ENCODE data around the gene ADAM33.
A peak's percentile ranks its signal among the peaks of the same experiment; 100 is the strongest.

The ADAM33 gene

DNA sequence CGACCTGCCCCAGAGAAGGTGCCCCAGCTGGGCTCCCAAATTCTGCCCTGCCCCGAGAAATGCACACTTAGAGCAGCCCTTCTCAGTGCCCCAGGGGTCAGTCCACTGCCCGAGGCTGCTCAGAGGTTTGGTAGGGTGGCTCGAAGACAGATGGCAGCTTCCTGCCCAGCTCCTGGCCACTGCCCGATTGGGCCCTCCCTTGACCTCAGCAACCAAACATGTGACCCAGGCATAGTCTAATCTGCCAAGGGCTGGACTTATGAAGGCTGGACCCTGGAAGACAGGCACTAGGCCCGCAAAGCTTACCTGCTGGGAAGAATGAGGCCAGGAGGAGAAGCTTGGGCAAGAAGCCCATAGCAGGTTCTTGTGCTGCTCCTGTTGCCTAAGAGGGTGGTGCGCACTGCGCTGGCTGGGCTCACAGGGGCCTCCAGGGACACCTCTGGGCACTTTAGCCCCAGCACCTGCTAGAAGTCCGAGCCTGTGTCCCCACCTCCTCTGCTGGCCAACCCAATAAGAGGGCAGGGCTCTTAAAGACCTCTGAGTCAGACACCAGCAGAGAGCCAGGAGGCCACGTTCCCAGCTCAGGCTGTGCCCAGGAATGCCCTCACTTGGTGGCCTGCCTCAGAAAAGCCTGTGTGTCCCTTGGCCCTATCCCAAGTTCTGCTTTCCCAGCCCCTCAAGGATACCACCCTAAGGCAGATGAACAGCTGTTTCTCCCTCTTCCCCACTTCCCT, 25.1 kb upstream of the ADAM33 start:
- peak; percentile 70 for DNase-seq (ENCODE audit: low spot score)

GRCh38 chr20:3705970-3706739, 24.3 kb upstream of the ADAM33 start:
- no peak for DNase-seq (ENCODE audit: low spot score)

DNA sequence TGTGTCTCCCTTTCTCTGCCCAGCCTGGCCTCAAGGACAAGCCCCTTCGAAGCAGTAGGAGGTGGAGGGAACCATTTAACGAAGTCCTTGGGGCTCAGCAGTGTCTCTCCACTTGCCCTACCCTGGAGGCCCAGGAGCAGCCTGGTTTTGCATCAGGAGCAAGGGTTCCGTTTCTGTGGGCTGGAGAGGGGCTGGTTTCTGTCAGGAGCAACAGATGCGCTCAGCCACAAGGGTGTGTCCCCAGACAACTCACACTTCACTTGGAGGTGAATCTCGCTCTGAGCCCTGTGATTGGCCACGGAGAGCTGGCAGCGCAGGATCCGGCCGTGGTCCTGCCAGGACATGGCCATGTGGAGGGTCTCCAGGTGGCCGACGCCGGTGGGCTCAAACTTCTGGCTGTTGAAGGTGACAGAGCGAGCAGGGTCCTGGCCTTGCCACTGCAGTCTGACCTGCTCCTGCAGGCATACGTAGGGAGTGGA, 23.7 kb upstream of the ADAM33 start:
- no peak for DNase-seq (ENCODE audit: low spot score)

- no peak for DNase-seq (ENCODE audit: low spot score)
Observed at GRCh38 chr20:3704087-3704486, 22.3 kb upstream of the ADAM33 start.

GRCh38 chr20:3702611-3703391, 21.0 kb upstream of the ADAM33 start:
- DNase-seq (ENCODE audit: low spot score), result no peak

DNA sequence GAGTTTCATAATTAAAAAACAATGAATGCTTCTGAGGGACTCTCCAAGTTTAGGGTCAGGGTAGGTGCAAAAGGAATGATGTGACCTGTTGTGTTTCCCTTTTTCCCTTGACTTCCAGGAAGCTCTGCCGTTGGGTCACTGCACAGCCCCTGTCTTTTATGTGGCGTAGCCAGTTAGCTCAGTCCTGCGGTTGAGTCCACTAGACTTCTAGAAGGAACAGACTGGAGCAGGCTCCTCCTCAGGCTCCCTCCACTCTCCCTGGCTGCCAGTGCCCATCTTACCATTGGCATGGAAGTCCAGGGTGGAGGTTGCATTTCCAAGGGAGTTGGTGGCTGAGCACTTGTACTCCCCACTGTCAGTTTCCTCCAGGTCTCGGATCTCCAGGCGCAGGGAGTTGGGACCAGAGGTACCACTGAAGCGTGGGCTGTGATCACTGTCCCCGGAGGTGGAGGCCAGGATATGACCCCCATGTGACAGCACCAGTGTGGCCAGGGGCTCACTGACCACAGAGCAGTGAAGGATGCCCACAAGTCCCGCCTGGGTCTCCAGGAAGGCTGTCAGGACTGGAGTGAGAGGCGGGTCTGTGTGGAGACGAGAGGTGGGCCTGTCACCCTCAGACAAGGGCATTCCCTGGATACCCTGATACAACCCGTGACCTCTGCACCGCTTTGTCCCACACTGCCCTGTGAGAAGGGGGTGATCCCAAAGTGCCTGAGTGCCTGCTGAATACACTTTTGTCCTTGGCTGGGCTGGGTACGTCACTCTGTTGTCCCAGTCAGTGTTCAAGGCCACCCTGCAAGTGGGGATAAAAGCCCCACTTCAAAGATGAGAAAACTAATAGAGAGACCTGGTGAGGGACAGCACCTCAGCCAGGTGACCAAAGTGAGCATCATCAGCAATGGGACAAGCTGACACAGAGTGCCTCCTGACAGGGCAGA, 19.5 kb upstream of the ADAM33 start:
- no peak for DNase-seq (ENCODE audit: low spot score)

- DNase-seq (ENCODE audit: low spot score), result no peak
Observed at GRCh38 chr20:3699037-3699436, 17.2 kb upstream of the ADAM33 start.

- DNase-seq (ENCODE audit: low spot score), result no peak
Observed at GRCh38 chr20:3698591-3699001, 16.8 kb upstream of the ADAM33 start.

DNA sequence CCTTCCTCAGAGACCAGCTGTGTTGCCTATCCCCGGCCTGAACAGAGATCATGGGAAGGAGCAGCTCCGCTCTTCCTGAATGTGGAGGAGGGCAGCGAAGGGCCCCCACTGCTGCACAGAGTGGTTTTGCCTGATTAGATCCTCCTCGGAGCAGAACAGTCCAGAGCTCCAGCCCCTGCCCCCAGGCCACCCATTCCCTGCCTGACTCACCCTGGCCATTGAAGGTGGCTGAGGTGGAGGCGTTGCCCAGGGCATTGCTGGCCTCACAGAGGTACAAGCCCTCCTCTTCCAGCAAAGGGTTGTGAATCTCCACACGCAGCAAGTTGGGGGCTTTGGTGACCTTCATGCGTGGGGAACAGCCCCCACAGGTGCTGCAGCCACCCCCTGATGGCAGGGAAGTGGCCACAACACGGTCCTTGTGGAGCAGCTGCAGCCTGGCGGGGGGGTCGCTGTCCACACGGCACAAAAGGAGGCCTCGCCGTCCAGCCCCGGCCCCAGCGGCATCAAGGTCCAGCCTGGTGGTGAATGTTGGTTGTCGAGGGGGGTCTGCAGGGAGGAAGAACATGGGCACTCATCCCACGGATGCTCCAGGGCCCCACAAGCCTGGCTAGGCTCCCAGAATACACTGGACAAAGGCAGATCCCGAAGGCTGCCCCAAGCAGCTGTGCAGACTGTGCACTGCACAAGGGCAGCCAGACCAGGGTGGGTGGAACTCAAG, 15.9 kb upstream of the ADAM33 start:
- no peak for DNase-seq (ENCODE audit: low spot score)

DNA sequence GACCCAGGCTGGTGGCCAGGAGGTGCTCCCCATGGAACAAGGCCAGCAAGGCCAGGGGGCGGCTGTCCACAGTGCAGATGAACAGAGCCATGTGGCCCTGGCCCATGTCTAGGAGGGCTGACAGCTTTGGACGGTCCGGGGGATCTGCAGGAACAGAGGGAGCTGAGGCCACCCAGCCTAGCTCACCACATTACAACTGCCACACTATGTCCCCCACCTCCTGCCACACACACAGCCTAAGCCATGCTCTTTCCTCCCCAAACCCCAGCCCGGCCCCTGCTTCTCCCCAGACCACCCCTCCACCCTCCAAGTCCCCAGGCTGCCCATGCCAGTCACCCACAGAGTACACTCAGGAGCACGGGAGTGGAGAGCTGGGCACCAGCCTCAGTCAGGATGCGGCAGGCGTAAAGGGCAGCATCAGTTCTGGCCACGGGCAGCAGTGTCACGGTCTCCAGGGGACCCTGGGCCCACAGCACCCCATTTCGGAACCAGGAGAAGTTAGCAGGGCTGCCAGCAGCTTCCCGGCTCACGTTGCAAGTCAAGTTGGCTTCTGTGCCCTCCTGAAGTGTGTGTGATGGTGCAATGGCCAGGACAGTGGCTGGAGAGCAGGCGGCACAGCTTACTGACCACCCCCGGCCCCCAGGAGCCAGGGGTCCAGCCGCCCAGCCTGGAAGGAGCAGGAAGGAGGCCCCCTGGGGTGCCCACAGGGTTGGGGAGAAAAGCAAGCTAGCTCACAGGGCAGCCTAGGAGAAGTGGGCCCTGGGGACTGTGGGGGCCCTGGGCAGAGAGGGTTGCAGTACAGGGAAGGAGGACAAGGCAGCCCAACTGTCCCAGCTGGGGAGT, 15.2 kb upstream of the ADAM33 start:
- DNase-seq (ENCODE audit: low spot score), result no peak

DNA sequence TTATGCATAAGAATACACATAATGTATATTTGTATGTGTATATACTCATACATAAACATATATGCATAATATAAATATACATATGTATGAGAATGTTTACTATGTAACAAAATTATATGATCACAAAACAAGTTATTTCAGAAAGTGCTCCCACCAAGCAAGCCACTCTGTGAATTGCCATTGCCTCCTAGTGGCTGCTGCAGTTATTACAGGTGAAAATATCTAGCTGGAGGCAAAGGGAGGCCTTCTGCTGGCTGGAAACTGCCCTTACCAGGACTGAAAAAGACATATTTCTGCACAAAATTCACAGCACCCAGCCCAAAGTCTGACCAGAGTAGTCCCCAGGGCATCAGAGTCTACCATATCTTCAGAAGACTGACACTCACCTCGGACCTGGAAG, 14.4 kb upstream of the ADAM33 start:
- DNase-seq (ENCODE audit: low spot score), result no peak

DNA sequence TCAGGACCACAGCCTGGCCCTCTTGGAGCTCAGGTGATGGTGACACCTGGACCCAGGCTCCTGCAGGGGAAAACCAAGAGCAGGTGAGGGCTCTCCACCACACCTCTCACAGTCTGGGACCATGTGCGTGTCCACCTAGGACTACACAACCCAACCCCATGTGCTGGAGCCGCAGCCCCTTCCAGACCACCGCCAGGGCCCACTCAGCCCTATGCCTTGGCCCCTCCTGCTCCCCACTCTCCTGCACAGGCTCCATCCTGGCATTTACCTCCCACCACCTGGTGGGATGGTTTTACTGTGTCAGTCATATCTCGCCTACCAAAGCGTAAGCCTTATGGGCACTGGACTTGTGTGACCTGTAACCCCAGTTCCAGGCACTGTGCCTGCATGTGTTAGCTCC, 13.1 kb upstream of the ADAM33 start:
- DNase-seq (ENCODE audit: low spot score), result no peak

DNA sequence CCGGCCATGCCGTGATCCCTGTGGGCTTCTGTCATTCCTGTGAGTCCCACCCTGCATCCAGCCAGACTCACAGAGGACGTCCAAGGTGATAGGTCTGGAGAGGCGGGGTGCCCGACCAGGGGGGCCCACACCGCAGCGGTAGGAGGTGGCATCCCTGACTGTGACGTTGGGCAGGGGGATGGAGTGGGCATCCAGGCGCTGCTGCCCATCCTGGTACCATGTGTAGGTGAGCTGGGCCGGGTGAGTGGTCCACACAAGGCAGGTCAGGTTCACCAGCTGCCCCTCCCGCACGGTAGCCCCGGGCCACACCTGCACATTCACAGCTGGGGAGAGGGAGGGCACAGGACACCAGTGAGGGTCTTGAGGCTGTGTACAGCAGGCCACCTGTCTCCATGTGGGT, 11.6 kb upstream of the ADAM33 start:
- no peak for DNase-seq (ENCODE audit: low spot score)

DNA sequence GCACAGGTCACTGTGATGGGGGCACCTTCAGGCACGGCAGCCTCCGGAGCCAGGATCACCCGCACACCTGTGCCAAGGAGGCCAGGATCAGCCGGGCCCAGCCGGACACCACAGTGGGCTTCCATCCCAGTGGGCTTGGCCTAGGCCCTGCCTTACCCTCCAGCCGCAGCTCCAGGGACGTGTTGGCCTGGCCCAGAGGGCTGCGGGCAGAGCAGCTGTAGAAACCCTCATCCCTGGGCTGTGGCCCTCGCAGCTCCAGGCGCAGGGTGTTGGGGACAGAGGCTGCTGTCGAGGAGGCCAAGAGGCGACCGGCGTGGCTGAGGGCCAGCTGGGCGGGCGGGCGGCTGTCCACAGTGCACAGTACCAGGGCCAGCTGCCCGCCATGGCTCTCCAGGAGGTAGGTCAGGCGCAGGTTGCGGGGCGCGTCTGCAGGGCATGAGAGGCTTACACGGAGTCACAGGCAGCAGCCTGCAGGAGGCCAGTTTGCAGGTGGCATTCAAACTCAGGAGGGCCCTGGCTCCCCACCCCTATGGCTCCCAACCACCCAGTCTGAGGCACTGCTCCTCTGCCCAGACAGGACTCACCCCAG, 11.0 kb upstream of the ADAM33 start:
- DNase-seq (ENCODE audit: low spot score), result no peak

- DNase-seq (ENCODE audit: low spot score), result no peak
Observed at GRCh38 chr20:3691897-3692296, 10.1 kb upstream of the ADAM33 start.

GRCh38 chr20:3691306-3691705, 9.5 kb upstream of the ADAM33 start:
- DNase-seq (ENCODE audit: low spot score), result no peak

- DNase-seq (ENCODE audit: low spot score), result no peak
Observed at GRCh38 chr20:3690413-3690812, 8.6 kb upstream of the ADAM33 start.

DNA sequence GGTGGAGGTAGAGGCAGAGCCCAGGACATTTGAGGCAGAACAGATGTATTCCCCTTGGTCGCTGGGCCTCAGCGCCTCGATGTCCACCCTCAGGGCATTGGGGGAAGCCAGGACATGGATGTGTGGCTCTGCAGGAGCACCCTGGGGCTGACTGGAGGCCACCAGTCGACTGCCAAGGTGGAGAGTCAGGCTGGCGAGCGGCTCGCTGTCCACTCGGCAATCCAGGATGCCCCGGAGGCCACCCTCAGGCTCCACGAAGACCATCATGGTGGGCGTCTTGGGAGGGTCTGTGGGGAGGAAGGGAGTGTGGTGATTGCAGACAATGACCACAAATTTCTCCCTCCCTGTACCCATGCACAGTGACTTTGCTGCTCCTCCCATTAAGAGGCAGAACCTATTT, 8.2 kb upstream of the ADAM33 start:
- no peak for DNase-seq (ENCODE audit: low spot score)

DNA sequence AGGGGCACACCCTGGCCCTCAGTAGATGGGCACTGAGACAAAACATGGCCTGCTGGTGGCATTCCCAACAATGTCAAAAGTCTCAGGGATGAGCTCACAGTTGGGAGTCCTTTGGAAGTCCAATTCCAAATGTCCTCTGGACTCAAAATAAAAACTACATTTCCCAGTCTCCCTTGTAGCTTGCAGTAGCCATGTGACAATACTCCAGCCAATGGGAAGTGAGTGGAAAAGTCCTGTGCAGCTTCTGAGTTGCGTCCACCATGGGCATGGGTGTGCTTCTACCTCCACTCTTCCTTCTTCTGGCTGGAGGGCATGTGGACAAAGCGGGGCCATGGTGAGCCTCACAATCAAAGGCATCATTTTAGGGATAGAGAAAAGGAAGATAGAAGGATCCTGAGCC, 5.8 kb upstream of the ADAM33 start:
- peak; percentile 86 for DNase-seq (ENCODE audit: low spot score)
